OCI-LY1 (cell line): ENCODE data around the gene LTO1.

ENCODE experiments used
- EZH2 ChIP-seq: fragments of 200-600 bp; sonication (generic), shearing (Covaris generic); IDR thresholded peaks from 2 replicates; pipeline ENCODE4 v1.8.0; 2017; ENCODE audit warnings: borderline replicate concordance, mixed run types, mild to moderate bottlenecking, antibody characterized with exemption, low read length, moderate library complexity, mixed read lengths
- TF ChIP-seq, protein P1 (sequence below): fragments of 200-600 bp; sonication (generic), shearing (Covaris generic); IDR thresholded peaks from 2 replicates; pipeline ENCODE4 v1.5.1; 2017; ENCODE audit warnings: mild to moderate bottlenecking, antibody characterized with exemption, low read length, moderate library complexity, mixed read lengths

DNA sequence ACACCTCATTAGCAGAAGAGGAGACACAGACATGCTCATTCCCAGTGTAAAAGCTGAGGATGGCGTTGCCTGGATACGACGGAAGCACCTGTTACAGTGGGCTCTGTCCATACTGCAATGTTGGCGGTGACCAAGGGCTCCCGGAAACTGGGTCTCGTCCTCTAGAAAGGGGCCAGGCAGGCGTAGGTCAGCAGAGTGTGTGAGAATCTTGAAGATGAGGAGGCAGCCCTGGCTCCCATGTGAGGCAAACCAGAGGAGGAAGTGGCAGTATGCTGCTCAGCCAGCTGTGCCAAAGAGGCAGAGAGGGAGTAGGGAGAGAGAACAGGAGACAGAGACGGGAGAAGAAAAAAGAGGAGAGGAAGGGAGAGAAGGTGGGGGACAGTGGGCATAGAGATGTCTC lies 10.3 kb downstream of the LTO1 start:
- no peak for TF ChIP-seq EZH2
- TF ChIP-seq, protein P1, sequence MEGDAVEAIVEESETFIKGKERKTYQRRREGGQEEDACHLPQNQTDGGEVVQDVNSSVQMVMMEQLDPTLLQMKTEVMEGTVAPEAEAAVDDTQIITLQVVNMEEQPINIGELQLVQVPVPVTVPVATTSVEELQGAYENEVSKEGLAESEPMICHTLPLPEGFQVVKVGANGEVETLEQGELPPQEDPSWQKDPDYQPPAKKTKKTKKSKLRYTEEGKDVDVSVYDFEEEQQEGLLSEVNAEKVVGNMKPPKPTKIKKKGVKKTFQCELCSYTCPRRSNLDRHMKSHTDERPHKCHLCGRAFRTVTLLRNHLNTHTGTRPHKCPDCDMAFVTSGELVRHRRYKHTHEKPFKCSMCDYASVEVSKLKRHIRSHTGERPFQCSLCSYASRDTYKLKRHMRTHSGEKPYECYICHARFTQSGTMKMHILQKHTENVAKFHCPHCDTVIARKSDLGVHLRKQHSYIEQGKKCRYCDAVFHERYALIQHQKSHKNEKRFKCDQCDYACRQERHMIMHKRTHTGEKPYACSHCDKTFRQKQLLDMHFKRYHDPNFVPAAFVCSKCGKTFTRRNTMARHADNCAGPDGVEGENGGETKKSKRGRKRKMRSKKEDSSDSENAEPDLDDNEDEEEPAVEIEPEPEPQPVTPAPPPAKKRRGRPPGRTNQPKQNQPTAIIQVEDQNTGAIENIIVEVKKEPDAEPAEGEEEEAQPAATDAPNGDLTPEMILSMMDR: no peak
